ENCODE measurements around the gene PARL.

DNA sequence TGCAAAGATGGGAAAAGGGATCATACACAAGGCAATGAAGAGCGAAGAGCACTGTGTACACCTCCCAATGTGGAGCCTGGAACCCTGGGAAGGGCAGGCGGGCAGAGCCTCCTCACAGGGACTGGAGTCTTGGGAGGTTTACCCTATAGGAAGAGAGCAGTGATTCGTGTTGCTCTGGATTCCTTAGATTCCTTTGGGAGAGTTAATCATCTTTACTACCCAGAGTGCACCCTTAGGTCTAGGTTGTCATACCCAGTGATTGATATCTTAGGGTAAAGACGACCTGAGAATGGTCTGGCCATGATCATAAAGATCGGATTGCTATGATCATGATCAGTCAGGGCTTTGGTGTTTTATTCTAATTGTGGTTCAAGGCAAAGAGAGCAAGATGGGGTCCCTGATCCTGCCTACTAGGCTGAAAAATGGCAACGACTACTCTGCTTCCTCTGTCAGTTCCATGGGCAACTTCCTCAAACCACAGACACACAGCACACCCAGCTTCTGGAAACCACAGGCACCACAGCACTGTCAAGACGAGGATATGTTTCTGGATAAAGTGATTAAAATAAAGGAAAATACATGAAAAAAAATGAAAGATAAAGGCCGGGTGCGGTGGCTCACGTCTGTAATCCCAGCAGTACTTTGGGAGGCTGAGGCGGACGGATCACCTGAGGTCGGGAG lies 38.9 kb downstream of the PARL start:
- TF ChIP-seq, protein P1, sequence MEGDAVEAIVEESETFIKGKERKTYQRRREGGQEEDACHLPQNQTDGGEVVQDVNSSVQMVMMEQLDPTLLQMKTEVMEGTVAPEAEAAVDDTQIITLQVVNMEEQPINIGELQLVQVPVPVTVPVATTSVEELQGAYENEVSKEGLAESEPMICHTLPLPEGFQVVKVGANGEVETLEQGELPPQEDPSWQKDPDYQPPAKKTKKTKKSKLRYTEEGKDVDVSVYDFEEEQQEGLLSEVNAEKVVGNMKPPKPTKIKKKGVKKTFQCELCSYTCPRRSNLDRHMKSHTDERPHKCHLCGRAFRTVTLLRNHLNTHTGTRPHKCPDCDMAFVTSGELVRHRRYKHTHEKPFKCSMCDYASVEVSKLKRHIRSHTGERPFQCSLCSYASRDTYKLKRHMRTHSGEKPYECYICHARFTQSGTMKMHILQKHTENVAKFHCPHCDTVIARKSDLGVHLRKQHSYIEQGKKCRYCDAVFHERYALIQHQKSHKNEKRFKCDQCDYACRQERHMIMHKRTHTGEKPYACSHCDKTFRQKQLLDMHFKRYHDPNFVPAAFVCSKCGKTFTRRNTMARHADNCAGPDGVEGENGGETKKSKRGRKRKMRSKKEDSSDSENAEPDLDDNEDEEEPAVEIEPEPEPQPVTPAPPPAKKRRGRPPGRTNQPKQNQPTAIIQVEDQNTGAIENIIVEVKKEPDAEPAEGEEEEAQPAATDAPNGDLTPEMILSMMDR (IDR thresholded peaks at IDR 0.05), result no peak
- TF ChIP-seq EP300 (IDR thresholded peaks at IDR 0.05), result no peak
